Measurements from ENCODE around the gene CFAP251.

The CFAP251 gene

DNA sequence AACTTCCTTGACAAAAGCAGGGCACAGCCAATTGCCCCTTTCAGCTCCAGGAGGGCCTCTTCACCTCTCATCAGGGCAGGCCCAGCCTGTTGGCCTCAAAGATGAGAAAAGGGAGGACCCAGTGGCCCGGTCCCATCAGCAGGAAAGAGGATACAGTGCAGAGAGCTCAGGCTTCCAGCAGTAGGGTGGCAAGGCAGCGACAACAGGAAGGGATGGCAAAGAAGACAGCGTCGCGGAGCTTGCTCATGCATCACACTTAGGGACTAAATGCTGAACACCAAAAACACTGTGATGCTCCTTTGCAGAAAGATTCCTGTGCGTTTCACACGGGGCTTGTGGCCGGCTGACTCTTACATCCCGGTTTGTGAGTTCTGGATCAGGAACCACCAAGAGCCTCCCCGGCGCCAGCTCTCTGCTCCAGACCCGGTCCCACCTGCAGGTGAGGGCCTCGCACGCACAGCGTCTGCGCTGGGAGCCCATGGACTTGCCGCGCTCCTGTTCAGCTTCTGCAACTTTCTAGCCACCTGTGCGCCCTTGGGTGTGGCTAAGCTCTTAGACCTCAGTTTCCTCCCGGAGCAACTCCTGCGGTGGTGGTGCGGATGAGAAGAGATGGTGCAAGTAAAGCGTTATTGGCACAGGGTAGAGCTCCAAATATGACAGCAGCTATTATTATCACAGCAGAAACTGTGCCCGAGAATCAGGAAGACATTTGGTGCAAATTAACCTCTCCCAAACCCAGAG is 88.0 kb downstream of the CFAP251 start:
- no peak for DNase-seq

DNA sequence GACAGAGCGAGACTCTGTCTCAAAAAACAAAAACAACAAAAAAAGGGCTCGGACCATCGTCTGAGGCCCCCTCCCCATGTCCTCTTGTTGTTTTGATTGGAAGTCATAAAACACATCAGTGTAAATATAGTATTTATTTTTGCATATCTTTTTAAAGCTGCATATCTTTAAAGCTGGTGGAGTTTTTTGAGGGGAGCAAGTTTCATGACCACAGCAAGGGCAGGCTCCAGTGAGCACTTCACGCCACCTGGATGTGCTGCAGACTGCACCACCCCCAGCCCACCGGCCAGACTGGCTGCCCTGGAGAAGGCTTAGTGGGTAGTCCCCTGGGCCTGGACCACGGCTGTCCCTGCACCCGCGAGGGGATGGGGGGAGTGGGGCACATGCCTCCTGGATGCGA is 91.3 kb downstream of the CFAP251 start:
- DNase-seq = no peak

GRCh38 chr12:122012184-122012583 is 93.8 kb downstream of the CFAP251 start:
- DNase-seq = no peak

- DNase-seq = no peak
Measured at GRCh38 chr12:122013136-122013535, 94.7 kb downstream of the CFAP251 start.

- DNase-seq = no peak
Measured at GRCh38 chr12:122013791-122014590, 95.6 kb downstream of the CFAP251 start.

DNA sequence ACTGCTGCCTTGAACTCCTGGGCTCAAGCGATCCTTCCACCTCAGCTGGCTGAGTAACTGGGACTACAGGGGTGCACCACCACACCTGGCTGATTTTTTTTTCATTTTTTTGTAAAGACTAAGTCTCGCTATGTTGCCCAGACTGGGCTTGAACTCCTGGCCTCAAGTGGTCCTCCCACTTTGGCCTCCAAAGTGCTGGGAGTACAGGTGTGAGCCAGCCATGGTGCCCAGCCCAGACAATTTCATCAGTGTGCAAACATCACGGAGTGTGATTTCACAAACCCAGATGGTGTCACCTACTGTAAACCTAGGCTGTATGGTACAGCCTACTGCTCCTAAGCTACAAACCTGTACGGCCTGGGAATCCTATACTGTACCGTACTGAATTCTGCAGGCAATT is 96.4 kb downstream of the CFAP251 start:
- DNase-seq = no peak

DNA sequence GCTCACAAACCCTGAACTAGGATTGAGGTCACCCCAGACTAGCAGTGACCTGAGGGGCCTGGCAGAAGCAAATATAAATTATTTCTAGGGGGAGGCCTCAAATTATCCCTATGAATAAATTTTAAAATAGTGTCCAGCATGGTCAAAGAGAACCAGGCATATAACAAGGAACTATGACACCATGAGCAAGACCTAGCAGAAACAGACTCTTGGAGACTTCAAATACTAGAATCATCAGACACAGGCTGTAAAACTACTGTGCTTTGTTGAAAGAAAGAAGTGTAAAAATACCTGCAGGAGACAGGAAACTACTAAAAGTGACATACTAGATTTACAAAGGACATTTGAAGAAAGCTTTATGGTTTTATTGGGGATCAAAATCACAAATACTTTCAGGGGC is 100.1 kb downstream of the CFAP251 start:
- no peak for DNase-seq

DNA sequence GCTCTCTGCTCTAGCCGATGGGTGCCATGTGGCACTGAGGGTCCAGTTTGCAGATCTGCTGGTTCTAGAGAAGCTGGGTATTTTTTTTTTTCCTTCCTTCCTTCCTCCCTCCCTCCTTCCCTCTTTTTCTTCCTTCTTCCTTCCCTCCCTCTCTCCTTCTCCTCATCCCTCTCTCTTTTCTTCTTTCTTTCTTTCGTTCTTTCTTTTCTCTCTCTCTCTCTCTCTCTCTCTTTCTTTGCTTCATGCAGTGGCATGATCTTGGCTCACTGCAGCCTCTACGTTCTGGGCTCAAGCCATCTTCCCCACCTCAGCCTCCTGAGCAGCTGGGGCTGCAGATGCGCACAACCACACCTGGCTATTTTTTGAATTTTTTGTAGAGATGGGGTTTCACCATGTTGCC is 100.5 kb downstream of the CFAP251 start:
- DNase-seq = no peak

- DNase-seq = no peak
Measured at GRCh38 chr12:122020795-122021192, 102.4 kb downstream of the CFAP251 start.

DNA sequence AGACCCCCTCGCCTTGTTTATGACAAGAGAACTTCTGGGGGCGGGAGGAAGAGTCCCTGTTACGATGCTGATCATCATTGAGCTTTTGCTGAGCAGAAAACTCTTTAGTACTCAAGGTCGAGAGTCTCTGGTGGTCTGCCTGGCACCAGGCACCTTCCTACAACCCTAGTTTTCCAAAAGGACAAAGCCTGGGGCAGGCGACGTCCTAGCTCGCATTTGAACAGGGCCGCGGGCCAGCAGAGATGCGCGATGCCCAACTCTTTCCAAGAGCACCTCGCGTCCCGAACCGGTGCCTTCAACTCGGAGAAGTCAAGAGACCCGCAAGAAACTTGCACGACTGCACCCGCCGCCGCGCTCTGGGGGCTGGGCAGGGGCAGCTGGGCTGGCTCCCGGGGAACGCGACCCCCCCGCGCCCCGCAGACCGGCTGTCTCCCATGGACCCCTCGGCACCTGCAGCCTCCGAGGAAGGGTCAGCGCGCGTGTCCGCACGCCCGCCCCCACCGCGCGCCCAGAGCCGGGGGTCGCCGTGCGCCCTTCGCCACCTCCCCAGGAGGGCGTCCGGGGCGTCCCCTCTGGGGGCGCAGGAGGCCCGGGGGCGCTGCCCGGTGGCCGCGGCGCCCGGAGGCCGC is 102.9 kb downstream of the CFAP251 start:
- peak; percentile 18 for DNase-seq

DNA sequence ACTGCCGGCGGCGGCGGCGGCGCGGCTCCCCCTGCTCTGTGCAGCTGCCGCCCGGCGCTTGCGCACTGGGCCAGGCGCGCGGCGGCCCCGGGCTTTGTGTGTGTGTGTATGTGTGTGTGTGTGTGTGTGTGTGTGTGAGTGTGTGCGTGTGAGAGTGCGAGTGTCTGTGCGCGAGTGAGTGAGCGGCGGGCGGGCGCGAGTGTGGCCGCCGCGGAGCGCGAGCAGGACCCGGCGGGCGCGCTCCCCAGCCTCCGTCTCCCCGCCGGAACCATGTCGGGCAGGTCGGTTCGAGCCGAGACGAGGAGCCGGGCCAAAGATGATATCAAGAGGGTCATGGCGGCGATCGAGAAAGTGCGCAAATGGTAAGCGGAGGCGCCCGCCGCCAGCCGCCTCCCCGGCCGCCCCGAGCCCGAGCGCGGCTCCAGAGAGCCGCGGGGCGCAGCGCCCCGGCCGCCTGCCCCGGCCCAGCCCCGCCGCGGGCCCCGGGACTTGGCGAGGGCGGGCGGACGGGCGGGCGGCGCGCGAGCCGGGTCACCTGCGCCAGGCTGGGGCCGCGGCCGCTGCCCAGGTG is 103.5 kb downstream of the CFAP251 start, which contains the start of gene BCL7A:
BCL7A (plus strand) TSS at position 63 of the 571 bp plus-strand sequence; CDS start at position 271, 208 bp downstream.
- peak; percentile 81 for DNase-seq

GRCh38 chr12:122022393-122023338 is 104.3 kb downstream of the CFAP251 start:
- DNase-seq = peak; percentile 31

DNA sequence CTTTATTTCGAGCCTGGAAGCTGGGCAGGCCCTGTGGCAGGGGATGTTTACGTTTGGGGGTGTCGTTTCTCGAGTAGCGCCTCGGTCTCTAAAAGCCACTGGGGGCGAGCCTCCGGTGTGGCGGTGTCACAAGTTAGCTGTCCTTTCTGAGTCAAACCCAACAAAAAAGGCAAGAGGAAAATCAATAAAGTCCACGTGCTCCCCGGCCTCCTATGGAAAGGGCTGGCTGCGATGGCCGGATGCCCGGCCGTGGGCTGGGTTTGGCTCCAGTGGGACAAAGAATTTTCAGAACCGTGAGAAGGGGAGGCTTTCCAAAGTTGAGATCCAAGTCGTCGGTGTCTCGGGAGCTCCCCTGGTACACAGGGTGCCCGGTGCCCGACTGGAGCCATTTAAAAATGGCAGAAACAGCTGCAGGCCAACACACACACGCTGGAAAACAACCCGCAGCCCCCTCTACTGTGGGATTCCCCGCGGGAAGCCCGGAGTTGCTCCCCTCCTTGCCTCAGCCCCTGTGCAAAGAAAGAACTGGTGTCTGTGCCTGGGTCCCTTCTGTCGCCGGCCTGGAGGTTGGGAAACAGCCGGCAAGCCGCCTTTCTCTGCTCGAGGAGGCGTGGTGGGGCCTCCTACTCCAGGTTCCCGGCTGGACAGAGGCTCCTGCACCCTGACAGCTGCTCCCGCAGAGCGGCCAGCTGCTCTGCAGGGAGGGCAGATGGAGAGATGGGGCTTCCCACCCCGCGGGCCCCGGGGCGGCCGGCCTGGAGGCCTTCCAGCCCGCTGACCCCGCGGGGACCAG is 105.1 kb downstream of the CFAP251 start:
- peak; percentile 61 for DNase-seq

- DNase-seq = no peak
Measured at GRCh38 chr12:122024132-122024785, 105.9 kb downstream of the CFAP251 start.

GRCh38 chr12:122026706-122027333 is 108.4 kb downstream of the CFAP251 start:
- DNase-seq = no peak

- DNase-seq = peak; percentile 18
Measured at GRCh38 chr12:122028165-122028904, 109.9 kb downstream of the CFAP251 start.

- no peak for DNase-seq
Measured at GRCh38 chr12:122028905-122029560, 110.6 kb downstream of the CFAP251 start.

GRCh38 chr12:122029620-122030423 is 111.4 kb downstream of the CFAP251 start:
- no peak for DNase-seq

Measured in fibroblast of skin of right quadriceps (primary cell).